KMS-11 (cell line): ENCODE measurements around the gene SLC8A1.

Source experiments
- H2AFZ ChIP-seq: fragments of 200-600 bp; sonication (generic); 2 replicates; pipeline ENCODE4 v1.6.1; 2016; ENCODE audit warnings: antibody characterized with exemption, mixed run types, low read depth
- H3K27ac ChIP-seq: fragments of 200-600 bp; sonication (generic); 2 replicates; pipeline ENCODE4 v1.6.1; 2016; ENCODE audit warnings: mild to moderate bottlenecking, mixed run types
- H3K27me3 ChIP-seq: fragments of 200-600 bp; sonication (generic); 2 replicates; pipeline ENCODE4 v1.6.1; 2017; ENCODE audit warnings: mild to moderate bottlenecking, low read depth, mixed run types, moderate library complexity; ENCODE audit not compliant: insufficient read depth
- H3K36me3 ChIP-seq: fragments of 200-600 bp; sonication (generic); 2 replicates; pipeline ENCODE4 v1.6.1; 2017; ENCODE audit warnings: mild to moderate bottlenecking, mixed run types; ENCODE audit not compliant: insufficient read depth
- H3K4me1 ChIP-seq: fragments of 200-600 bp; sonication (generic); 2 replicates; pipeline ENCODE4 v1.6.1; 2016; ENCODE audit warnings: mild to moderate bottlenecking, low read depth, mixed run types; ENCODE audit not compliant: poor library complexity, severe bottlenecking
- H3K4me2 ChIP-seq: fragments of 200-600 bp; sonication (generic); 2 replicates; pipeline ENCODE4 v1.7.0; 2016; ENCODE audit warnings: mild to moderate bottlenecking, mixed run types
- H3K4me3 ChIP-seq: fragments of 200-600 bp; sonication (generic); IDR thresholded peaks from 2 replicates; pipeline ENCODE4 v1.6.1; 2017; ENCODE audit warnings: low read depth, low read length, mixed read lengths; ENCODE audit not compliant: insufficient read depth
- H3K79me2 ChIP-seq: fragments of 200-600 bp; sonication (generic); 2 replicates; pipeline ENCODE4 v1.6.1; 2016; ENCODE audit warnings: low read depth, mixed run types; ENCODE audit not compliant: insufficient read depth
- H3K9ac ChIP-seq: fragments of 200-600 bp; sonication (generic); 2 replicates; pipeline ENCODE4 v1.6.1; 2016; ENCODE audit warnings: mild to moderate bottlenecking, mixed run types
- H4K20me1 ChIP-seq: fragments of 200-600 bp; sonication (generic); 2 replicates; pipeline ENCODE4 v1.6.1; 2016; ENCODE audit warnings: mild to moderate bottlenecking, mixed run types; ENCODE audit not compliant: insufficient read depth
- CTCF ChIP-seq: fragments of 200-600 bp; sonication (generic); conservative IDR thresholded peaks from 2 replicates; pipeline ENCODE4 v1.6.1; 2017; ENCODE audit warnings: low read depth, mild to moderate bottlenecking, antibody characterized with exemption, low read length, moderate library complexity, mixed read lengths

Gene SLC8A1

GRCh38 chr2:40346535-40347354 lies 105.1 kb downstream of the SLC8A1 start:
- Histone ChIP-seq H3K36me3 (no peaks in the 10 kb centered on the region), H3K4me1 (no peaks in the 10 kb centered on the region), H3K27me3 (no peaks in the 10 kb centered on the region), H2AFZ (no peak overlapping the region), H3K4me2 (no peak overlapping the region), H3K27ac (no peak overlapping the region), H4K20me1 (no peaks in the 10 kb centered on the region), H3K79me2 (no peaks in the 10 kb centered on the region), H3K4me3 (no peak overlapping the region), H3K9ac (no peak overlapping the region)
- no peak for TF ChIP-seq CTCF

- Histone ChIP-seq H3K4me2 (no peak overlapping the region), H3K4me3 (no peak overlapping the region), H3K27ac (no peak overlapping the region), H2AFZ (no peak overlapping the region), H3K27me3 (no peaks in the 10 kb centered on the region), H3K9ac (no peak overlapping the region), H3K79me2 (no peaks in the 10 kb centered on the region), H3K36me3 (no peaks in the 10 kb centered on the region), H4K20me1 (no peaks in the 10 kb centered on the region), H3K4me1 (no peaks in the 10 kb centered on the region)
- TF ChIP-seq CTCF, result no peak
These were observed 107.5 kb downstream of the SLC8A1 start for GRCh38 chr2:40344364-40344763.

- Histone ChIP-seq H3K27ac (no peak overlapping the region), H4K20me1 (no peaks in the 10 kb centered on the region), H3K9ac (no peak overlapping the region), H3K4me2 (no peak overlapping the region), H3K4me3 (no peak overlapping the region), H3K4me1 (no peaks in the 10 kb centered on the region), H2AFZ (no peak overlapping the region), H3K27me3 (no peaks in the 10 kb centered on the region), H3K79me2 (no peaks in the 10 kb centered on the region), H3K36me3 (no peaks in the 10 kb centered on the region)
- no peak for TF ChIP-seq CTCF
These were observed 108.0 kb downstream of the SLC8A1 start for GRCh38 chr2:40343902-40344301.

- TF ChIP-seq CTCF, result no peak
- no peak overlapping the region for H3K27ac ChIP-seq
These were observed 110.7 kb downstream of the SLC8A1 start for GRCh38 chr2:40341198-40341597.

More at GRCh38 chr2:40341198-40341597, 110.7 kb downstream of the SLC8A1 start:
- Histone ChIP-seq H4K20me1 (no peaks in the 10 kb centered on the region), H3K4me1 (no peaks in the 10 kb centered on the region), H3K4me3 (no peak overlapping the region), H3K27me3 (no peaks in the 10 kb centered on the region), H2AFZ (no peak overlapping the region), H3K79me2 (no peaks in the 10 kb centered on the region), H3K4me2 (no peak overlapping the region), H3K36me3 (no peaks in the 10 kb centered on the region), H3K9ac (no peak overlapping the region)
